Measurements from ENCODE around the gene SLC35E2B.
"Not testable (repeated sequence)": the region's sequence is repeated elsewhere in the genome, so short reads cannot be mapped to it uniquely, and the experiment has no call there.

The SLC35E2B gene

GRCh38 chr1:1692714-1693647, at the start of gene SLC35E2B:
Gene SLC35E2B (minus strand): TSS chr1:1692795. CDS start chr1:1676699, 16,096 bp downstream.
- FAIRE-seq = peak; percentile 84

- not testable (repeated sequence) for FAIRE-seq
These were observed 48.4 kb upstream of the SLC35E2B start for GRCh38 chr1:1741013-1741412.

GRCh38 chr1:1738799-1739337, 46.3 kb upstream of the SLC35E2B start:
- FAIRE-seq = not testable (repeated sequence)

- FAIRE-seq = not testable (repeated sequence)
These were observed 45.3 kb upstream of the SLC35E2B start for GRCh38 chr1:1737675-1738590.

- FAIRE-seq = no peak
These were observed 39.8 kb upstream of the SLC35E2B start for GRCh38 chr1:1732381-1732780.

- no peak for FAIRE-seq
These were observed 38.3 kb upstream of the SLC35E2B start for GRCh38 chr1:1730870-1731269.

- not testable (repeated sequence) for FAIRE-seq
These were observed 37.6 kb upstream of the SLC35E2B start for GRCh38 chr1:1730230-1730629.

- FAIRE-seq = not testable (repeated sequence)
These were observed 36.7 kb upstream of the SLC35E2B start for GRCh38 chr1:1729116-1729816.

- not testable (repeated sequence) for FAIRE-seq
These were observed 35.9 kb upstream of the SLC35E2B start for GRCh38 chr1:1728308-1729005.

- FAIRE-seq = not testable (repeated sequence)
These were observed 34.6 kb upstream of the SLC35E2B start for GRCh38 chr1:1727131-1727651.

GRCh38 chr1:1726088-1726487, 33.5 kb upstream of the SLC35E2B start:
- FAIRE-seq = not testable (repeated sequence)

GRCh38 chr1:1724035-1724864, 31.7 kb upstream of the SLC35E2B start, which contains the start of gene CDK11A:
Gene CDK11A (minus strand): TSS chr1:1724357. CDS start chr1:1722818, 1,539 bp downstream.
- FAIRE-seq = peak; percentile 87

GRCh38 chr1:1721201-1721600, 28.6 kb upstream of the SLC35E2B start:
- FAIRE-seq = no peak

GRCh38 chr1:1715109-1715883, 22.7 kb upstream of the SLC35E2B start:
- FAIRE-seq = not testable (repeated sequence)

GRCh38 chr1:1707897-1708296, 15.3 kb upstream of the SLC35E2B start:
- FAIRE-seq = not testable (repeated sequence)

- not testable (repeated sequence) for FAIRE-seq
These were observed 14.6 kb upstream of the SLC35E2B start for GRCh38 chr1:1707241-1707640.

- not testable (repeated sequence) for FAIRE-seq
These were observed 13.0 kb upstream of the SLC35E2B start for GRCh38 chr1:1705623-1706022.

GRCh38 chr1:1704284-1704957, 11.8 kb upstream of the SLC35E2B start:
- FAIRE-seq = not testable (repeated sequence)

GRCh38 chr1:1703796-1704195, 11.2 kb upstream of the SLC35E2B start:
- no peak for FAIRE-seq
